Measurements from ENCODE around the gene HLA-G.

The HLA-G gene

GRCh38 chr6:29816030-29816429, 11.6 kb upstream of the HLA-G start:
- DNase-seq (ENCODE audit: low read depth in 1 of 2, low spot score in 1 of 2), result no peak

- DNase-seq (ENCODE audit: low read depth in 1 of 2, low spot score in 1 of 2), result no peak
Observed at GRCh38 chr6:29818892-29819291, 8.7 kb upstream of the HLA-G start.

GRCh38 chr6:29824144-29824543, 3.5 kb upstream of the HLA-G start:
- no peak for DNase-seq (ENCODE audit: low read depth in 1 of 2, low spot score in 1 of 2)

- no peak for DNase-seq (ENCODE audit: low read depth in 1 of 2, low spot score in 1 of 2)
Observed at GRCh38 chr6:29825848-29826247, 1.8 kb upstream of the HLA-G start.

GRCh38 chr6:29826271-29826670, 1.4 kb upstream of the HLA-G start:
- DNase-seq (ENCODE audit: low read depth in 1 of 2, low spot score in 1 of 2), result no peak

GRCh38 chr6:29828471-29828797, 809 bp downstream of the HLA-G start:
- DNase-seq (ENCODE audit: low read depth in 1 of 2, low spot score in 1 of 2), result no peak

GRCh38 chr6:29829766-29830165, 2.1 kb downstream of the HLA-G start:
- DNase-seq (ENCODE audit: low read depth in 1 of 2, low spot score in 1 of 2), result no peak

- DNase-seq (ENCODE audit: low read depth in 1 of 2, low spot score in 1 of 2), result no peak
Observed at GRCh38 chr6:29830409-29830808, 2.8 kb downstream of the HLA-G start.

GRCh38 chr6:29831776-29832175, 4.2 kb downstream of the HLA-G start:
- no peak for DNase-seq (ENCODE audit: low read depth in 1 of 2, low spot score in 1 of 2)

GRCh38 chr6:29834564-29835436, 7.2 kb downstream of the HLA-G start:
- peak in 1 of 2 donors; percentile 27 for DNase-seq (ENCODE audit: low read depth in 1 of 2, low spot score in 1 of 2)

GRCh38 chr6:29839917-29840316, 12.3 kb downstream of the HLA-G start:
- DNase-seq (ENCODE audit: low read depth in 1 of 2, low spot score in 1 of 2), result no peak

GRCh38 chr6:29841030-29841429, 13.4 kb downstream of the HLA-G start:
- no peak for DNase-seq (ENCODE audit: low read depth in 1 of 2, low spot score in 1 of 2)

- peak in 1 of 2 donors; percentile 57 for DNase-seq (ENCODE audit: low read depth in 1 of 2, low spot score in 1 of 2)
Observed at GRCh38 chr6:29845405-29846006, 17.9 kb downstream of the HLA-G start.

- DNase-seq (ENCODE audit: low read depth in 1 of 2, low spot score in 1 of 2), result peak; percentile 78 to 83
Observed at GRCh38 chr6:29847871-29848630, 20.4 kb downstream of the HLA-G start.

GRCh38 chr6:29850011-29850553, 22.5 kb downstream of the HLA-G start:
- no peak for DNase-seq (ENCODE audit: low read depth in 1 of 2, low spot score in 1 of 2)

- DNase-seq (ENCODE audit: low read depth in 1 of 2, low spot score in 1 of 2), result no peak
Observed at GRCh38 chr6:29851190-29851589, 23.6 kb downstream of the HLA-G start.

- DNase-seq (ENCODE audit: low read depth in 1 of 2, low spot score in 1 of 2), result no peak
Observed at GRCh38 chr6:29853245-29853644, 25.6 kb downstream of the HLA-G start.

- DNase-seq (ENCODE audit: low read depth in 1 of 2, low spot score in 1 of 2), result no peak
Observed at GRCh38 chr6:29858006-29858405, 30.4 kb downstream of the HLA-G start.

- DNase-seq (ENCODE audit: low read depth in 1 of 2, low spot score in 1 of 2), result no peak
Observed at GRCh38 chr6:29861521-29862255, 34.1 kb downstream of the HLA-G start.

GRCh38 chr6:29864037-29864810, 36.6 kb downstream of the HLA-G start:
- no peak for DNase-seq (ENCODE audit: low read depth in 1 of 2, low spot score in 1 of 2)
